ENCODE results near the gene CRAT.

The CRAT gene

GRCh38 chr9:129104051-129104450 lies 6.5 kb downstream of the CRAT start:
- H3K27ac Mint-ChIP-seq = no peak overlapping the region
- no peaks in the 10 kb centered on the region for H3K36me3 Mint-ChIP-seq (ENCODE audit: low read depth)
- TF ChIP-seq CTCF (IDR thresholded peaks at IDR 0.05; ENCODE audit: unreplicated experiment in 3 of 3) = no peak
- no peaks in the 10 kb centered on the region for H3K9me3 Mint-ChIP-seq
- H3K4me1 Mint-ChIP-seq = peaks cover 4% of the 10 kb centered on the region
- no peaks in the 10 kb centered on the region for H3K27me3 Mint-ChIP-seq (ENCODE audit: low read depth)
- H3K4me3 Mint-ChIP-seq = no peak overlapping the region

GRCh38 chr9:129103595-129103965 lies 7.0 kb downstream of the CRAT start:
- TF ChIP-seq CTCF (IDR thresholded peaks at IDR 0.05; ENCODE audit: unreplicated experiment in 3 of 3) = no peak
- Mint-ChIP-seq H3K27me3 (ENCODE audit: low read depth) (no peaks in the 10 kb centered on the region), H3K27ac (no peak overlapping the region), H3K4me3 (no peak overlapping the region), H3K36me3 (ENCODE audit: low read depth) (peaks cover under 1% of the 10 kb centered on the region), H3K9me3 (no peaks in the 10 kb centered on the region), H3K4me1 (no peaks in the 10 kb centered on the region)

GRCh38 chr9:129102791-129103594 lies 7.6 kb downstream of the CRAT start:
- TF ChIP-seq CTCF (IDR thresholded peaks at IDR 0.05; ENCODE audit: unreplicated experiment in 3 of 3) = peak; percentile 38 to 53 (median 49)
- H3K27ac Mint-ChIP-seq = no peak overlapping the region
- peak overlapping the region in 1 of 3 experiments; percentile 16 for H3K4me3 Mint-ChIP-seq
- H3K9me3 Mint-ChIP-seq = no peaks in the 10 kb centered on the region
- H3K27me3 Mint-ChIP-seq (ENCODE audit: low read depth) = no peaks in the 10 kb centered on the region
- H3K36me3 Mint-ChIP-seq (ENCODE audit: low read depth) = peaks cover 5% of the 10 kb centered on the region
- H3K4me1 Mint-ChIP-seq = no peaks in the 10 kb centered on the region

- H3K27ac Mint-ChIP-seq = no peak overlapping the region
- no peaks in the 10 kb centered on the region for H3K9me3 Mint-ChIP-seq
- H3K36me3 Mint-ChIP-seq (ENCODE audit: low read depth) = peaks cover 9% of the 10 kb centered on the region
- no peaks in the 10 kb centered on the region for H3K4me1 Mint-ChIP-seq
- H3K4me3 Mint-ChIP-seq = peak overlapping the region in 1 of 3 experiments; percentile 16
- no peaks in the 10 kb centered on the region for H3K27me3 Mint-ChIP-seq (ENCODE audit: low read depth)
- TF ChIP-seq CTCF (IDR thresholded peaks at IDR 0.05; ENCODE audit: unreplicated experiment in 3 of 3) = no peak
Measured at GRCh38 chr9:129102095-129102525, 8.5 kb downstream of the CRAT start.

GRCh38 chr9:129101279-129101678 lies 9.3 kb downstream of the CRAT start:
- no peaks in the 10 kb centered on the region for H3K9me3 Mint-ChIP-seq
- no peaks in the 10 kb centered on the region for H3K27me3 Mint-ChIP-seq (ENCODE audit: low read depth)
- peaks cover 11% of the 10 kb centered on the region for H3K36me3 Mint-ChIP-seq (ENCODE audit: low read depth)
- TF ChIP-seq CTCF (IDR thresholded peaks at IDR 0.05; ENCODE audit: unreplicated experiment in 3 of 3) = no peak
- H3K27ac Mint-ChIP-seq = no peak overlapping the region
- H3K4me1 Mint-ChIP-seq = no peaks in the 10 kb centered on the region
- no peak overlapping the region for H3K4me3 Mint-ChIP-seq

All from nephron (organoid).